ENCODE results near the gene TOR4A. TPM values are rescaled to one million over a fixed set of nuclear protein-coding genes. Genes with fewer than 3 reads are reported as not detected.
A peak's percentile ranks its signal among the peaks of the same experiment; 100 is the strongest.

Gene TOR4A
- total and polyA plus RNA-seq, 3 donors from 2014 or later, result 2.1 to 4.5 (median 3.4) TPM

DNA sequence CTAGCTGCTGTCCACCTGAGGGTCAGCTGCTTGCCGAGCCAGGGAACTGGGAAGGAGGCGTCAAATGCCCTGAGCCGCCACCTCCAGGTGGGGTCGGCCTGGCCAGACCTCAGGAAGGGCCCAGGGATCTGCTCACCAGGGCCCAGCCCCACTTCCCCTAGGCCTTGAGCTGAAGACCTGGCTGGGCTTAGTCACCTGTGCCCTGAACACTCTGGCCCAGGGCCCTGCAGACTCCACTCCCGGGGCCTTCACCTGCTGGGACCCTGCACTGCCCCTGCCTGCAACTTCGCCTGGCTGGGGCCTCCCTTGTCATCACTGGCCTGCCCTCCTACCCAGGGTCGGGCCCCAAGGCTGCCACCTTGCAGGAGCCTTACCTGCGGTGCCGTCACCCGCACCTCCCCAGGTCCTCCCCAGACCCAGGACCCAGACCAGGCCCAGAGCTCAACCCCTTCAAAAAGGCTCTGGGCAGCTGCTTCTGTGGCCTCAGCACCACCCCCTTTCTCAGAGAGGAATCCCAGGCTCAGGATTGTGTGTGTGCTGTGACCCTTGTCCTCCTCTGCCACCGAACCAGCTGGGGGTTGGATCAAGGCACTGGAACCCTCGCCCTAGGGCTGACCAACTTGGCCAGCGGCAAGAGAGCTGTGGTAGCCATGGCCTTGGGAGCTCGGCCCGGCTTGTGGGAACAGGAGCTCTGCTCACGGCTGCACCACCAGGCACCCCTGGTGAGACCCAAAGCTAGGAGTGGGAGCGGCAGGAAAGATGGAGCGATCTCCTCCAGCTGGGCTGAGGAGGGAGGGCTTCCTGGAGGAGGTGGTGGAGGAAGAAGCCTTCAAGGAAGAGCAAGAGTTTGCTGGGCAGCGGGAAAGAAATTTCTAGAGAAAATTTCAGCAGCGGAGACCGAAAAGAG lies 23.6 kb upstream of the TOR4A start:
- no peak for TF ChIP-seq CTCF (IDR thresholded peaks at IDR 0.05)
- TF ChIP-seq POLR2A (IDR thresholded peaks at IDR 0.05), result no peak
- Histone ChIP-seq H3K4me3 (peak overlapping the region; percentile 97 to 98), H3K4me1 (peaks cover 54% of the 10 kb centered on the region), H3K27ac (peak overlapping the region; percentile 69 to 88), H3K27me3 (no peaks in the 10 kb centered on the region), H3K36me3 (ENCODE audit: low read depth, missing control alignments) (no peaks in the 10 kb centered on the region), H3K9me3 (no peaks in the 10 kb centered on the region)
- WGBS, 2 donors, result 24 to 41% methylated on average over 14 to 21 of the region's 21 CpGs
- intact Hi-C loops (cut with DNase I; ENCODE audit: low total_unique reads), result no loop called here
- DNase-seq, result no peak

- peaks cover 45% of the 10 kb centered on the region for H3K4me1 ChIP-seq
- DNase-seq, result peak; percentile 94
- TF ChIP-seq POLR2A (IDR thresholded peaks at IDR 0.05) (no peak), CTCF (IDR thresholded peaks at IDR 0.05) (no peak)
- no peaks in the 10 kb centered on the region for H3K9me3 ChIP-seq
- H3K4me3 ChIP-seq, result peak within 1 kb of the TSS; percentile 97 to 98
- H3K36me3 ChIP-seq (ENCODE audit: low read depth, missing control alignments), result no peaks in the 10 kb centered on the region
- intact Hi-C loops (cut with DNase I; ENCODE audit: low total_unique reads), result no loop called here
- H3K27me3 ChIP-seq, result no peaks in the 10 kb centered on the region
- peak within 1 kb of the TSS; percentile 69 to 88 for H3K27ac ChIP-seq
- 1% methylated on average over 57 to 63 of the region's 105 CpGs for WGBS, 2 donors
Observed at GRCh38 chr9:137254624-137255447, 22.7 kb upstream of the TOR4A start, which contains the start of gene NELFB. Gene NELFB, plus strand, starts transcription at chr9:137255327.

GRCh38 chr9:137255448-137256114 lies 21.9 kb upstream of the TOR4A start:
- DNase-seq, result peak; percentile 59
- Histone ChIP-seq H3K4me1 (peaks cover 38% of the 10 kb centered on the region), H3K36me3 (ENCODE audit: low read depth, missing control alignments) (no peaks in the 10 kb centered on the region), H3K27ac (peak overlapping the region; percentile 55 to 88), H3K27me3 (no peaks in the 10 kb centered on the region), H3K4me3 (peak overlapping the region; percentile 97 to 98), H3K9me3 (no peaks in the 10 kb centered on the region)
- intact Hi-C loops (cut with DNase I; ENCODE audit: low total_unique reads), result no loop called here
- TF ChIP-seq CTCF (IDR thresholded peaks at IDR 0.05) (no peak), POLR2A (IDR thresholded peaks at IDR 0.05) (no peak)
- 3 to 4% methylated on average over 18 to 34 of the region's 51 CpGs for WGBS, 2 donors

- intact Hi-C loops (cut with DNase I; ENCODE audit: low total_unique reads), result no loop called here
- no peak for DNase-seq
- H3K9me3 ChIP-seq, result no peaks in the 10 kb centered on the region
- H3K36me3 ChIP-seq (ENCODE audit: low read depth, missing control alignments), result no peaks in the 10 kb centered on the region
- 51 to 71% methylated on average over 12 to 15 of the region's 15 CpGs for WGBS, 2 donors
- peaks cover 30% of the 10 kb centered on the region for H3K4me1 ChIP-seq
- no peak overlapping the region for H3K4me3 ChIP-seq
- H3K27me3 ChIP-seq, result no peaks in the 10 kb centered on the region
- H3K27ac ChIP-seq, result no peak overlapping the region
- TF ChIP-seq POLR2A (IDR thresholded peaks at IDR 0.05), result no peak
Observed at GRCh38 chr9:137256362-137256761, 21.2 kb upstream of the TOR4A start.
